GM21576 (cell line): Measurements from ENCODE around the gene PPP1R3F.
"Not testable (repeated sequence)": the region's sequence is repeated elsewhere in the genome, so short reads cannot be mapped to it uniquely, and the experiment has no call there.

Source experiments
- ATAC-seq: cut with Tn5 transposase; IDR thresholded peaks from one replicate; pipeline ENCODE4 v1.9.1; 2021; ENCODE audit warnings: mild to moderate bottlenecking, moderate library complexity; ENCODE audit not compliant: unreplicated experiment

The PPP1R3F gene

GRCh38 chrX:49272421-49272820 lies 2.8 kb downstream of the PPP1R3F start:
- ATAC-seq: no peak

GRCh38 chrX:49273181-49273727 lies 3.7 kb downstream of the PPP1R3F start:
- no peak for ATAC-seq

GRCh38 chrX:49276207-49276606 lies 6.6 kb downstream of the PPP1R3F start:
- ATAC-seq: no peak

GRCh38 chrX:49276671-49277534 lies 7.3 kb downstream of the PPP1R3F start:
- no peak for ATAC-seq

- no peak for ATAC-seq
Measured at GRCh38 chrX:49277535-49277830, 7.9 kb downstream of the PPP1R3F start.

GRCh38 chrX:49278081-49278480 lies 8.5 kb downstream of the PPP1R3F start:
- no peak for ATAC-seq

GRCh38 chrX:49282647-49283011 lies 13.0 kb downstream of the PPP1R3F start:
- no peak for ATAC-seq

GRCh38 chrX:49284212-49284611 lies 14.6 kb downstream of the PPP1R3F start:
- ATAC-seq: no peak

- no peak for ATAC-seq
Measured at GRCh38 chrX:49286136-49286535, 16.5 kb downstream of the PPP1R3F start.

- ATAC-seq: no peak
Measured at GRCh38 chrX:49286581-49286980, 17.0 kb downstream of the PPP1R3F start.

GRCh38 chrX:49287665-49288064 lies 18.1 kb downstream of the PPP1R3F start:
- no peak for ATAC-seq

GRCh38 chrX:49290215-49290614 lies 20.6 kb downstream of the PPP1R3F start:
- ATAC-seq: no peak

- ATAC-seq: no peak
Measured at GRCh38 chrX:49291615-49292337, 22.2 kb downstream of the PPP1R3F start.

GRCh38 chrX:49292400-49293362 lies 23.1 kb downstream of the PPP1R3F start:
- ATAC-seq: no peak

GRCh38 chrX:49299293-49299692 lies 29.7 kb downstream of the PPP1R3F start:
- ATAC-seq: not testable (repeated sequence)

GRCh38 chrX:49300703-49301102 lies 31.1 kb downstream of the PPP1R3F start:
- ATAC-seq: no peak

GRCh38 chrX:49303346-49303745 lies 33.8 kb downstream of the PPP1R3F start, which contains the start of gene GAGE10:
Gene GAGE10 (plus strand): TSS chrX:49303646. CDS start chrX:49304860, 1,214 bp downstream.
- no peak for ATAC-seq

GRCh38 chrX:49307775-49308174 lies 38.2 kb downstream of the PPP1R3F start:
- ATAC-seq: not testable (repeated sequence)

GRCh38 chrX:49308604-49309269 lies 39.1 kb downstream of the PPP1R3F start:
- no peak for ATAC-seq

GRCh38 chrX:49309401-49309981 lies 39.9 kb downstream of the PPP1R3F start:
- ATAC-seq: no peak
